Measurements from ENCODE around the gene SORCS2.
A peak's percentile ranks its signal among the peaks of the same experiment; 100 is the strongest.

The SORCS2 gene

DNA sequence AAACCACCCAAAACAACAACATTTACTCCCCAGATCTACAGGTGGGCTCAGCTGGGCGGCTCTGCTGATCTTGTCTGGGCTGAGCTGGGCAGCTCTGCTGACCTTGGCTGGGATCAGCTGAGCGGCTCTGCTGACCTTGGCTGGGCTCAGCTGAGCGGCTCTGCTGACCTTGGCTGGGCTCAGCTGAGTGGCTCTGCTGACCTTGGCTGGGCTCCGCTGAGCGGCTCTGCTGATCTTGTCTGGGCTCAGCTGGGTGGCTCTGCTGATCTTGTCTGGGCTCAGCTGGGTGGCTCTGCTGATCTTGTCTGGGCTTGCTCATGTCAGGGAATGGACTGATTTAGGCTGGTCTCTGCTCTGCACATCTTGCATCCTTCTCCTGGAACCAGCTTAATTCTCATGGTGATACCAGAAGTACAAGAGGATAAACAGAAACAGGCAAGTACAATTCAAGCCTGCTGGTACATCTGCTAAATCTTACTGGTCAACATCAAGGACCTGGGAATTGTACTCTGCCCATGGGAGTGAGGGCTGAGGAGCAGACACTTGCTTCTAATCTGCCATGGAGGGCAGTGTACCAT is 490.9 kb downstream of the SORCS2 start:
- DNase-seq = no peak

GRCh38 chr4:7684294-7684693 is 492.0 kb downstream of the SORCS2 start:
- no peak for DNase-seq

- no peak for DNase-seq
Measured at GRCh38 chr4:7686070-7686870, 493.9 kb downstream of the SORCS2 start.

GRCh38 chr4:7687006-7687405 is 494.7 kb downstream of the SORCS2 start:
- DNase-seq = no peak

- DNase-seq = no peak
Measured at GRCh38 chr4:7687796-7688195, 495.5 kb downstream of the SORCS2 start.

DNA sequence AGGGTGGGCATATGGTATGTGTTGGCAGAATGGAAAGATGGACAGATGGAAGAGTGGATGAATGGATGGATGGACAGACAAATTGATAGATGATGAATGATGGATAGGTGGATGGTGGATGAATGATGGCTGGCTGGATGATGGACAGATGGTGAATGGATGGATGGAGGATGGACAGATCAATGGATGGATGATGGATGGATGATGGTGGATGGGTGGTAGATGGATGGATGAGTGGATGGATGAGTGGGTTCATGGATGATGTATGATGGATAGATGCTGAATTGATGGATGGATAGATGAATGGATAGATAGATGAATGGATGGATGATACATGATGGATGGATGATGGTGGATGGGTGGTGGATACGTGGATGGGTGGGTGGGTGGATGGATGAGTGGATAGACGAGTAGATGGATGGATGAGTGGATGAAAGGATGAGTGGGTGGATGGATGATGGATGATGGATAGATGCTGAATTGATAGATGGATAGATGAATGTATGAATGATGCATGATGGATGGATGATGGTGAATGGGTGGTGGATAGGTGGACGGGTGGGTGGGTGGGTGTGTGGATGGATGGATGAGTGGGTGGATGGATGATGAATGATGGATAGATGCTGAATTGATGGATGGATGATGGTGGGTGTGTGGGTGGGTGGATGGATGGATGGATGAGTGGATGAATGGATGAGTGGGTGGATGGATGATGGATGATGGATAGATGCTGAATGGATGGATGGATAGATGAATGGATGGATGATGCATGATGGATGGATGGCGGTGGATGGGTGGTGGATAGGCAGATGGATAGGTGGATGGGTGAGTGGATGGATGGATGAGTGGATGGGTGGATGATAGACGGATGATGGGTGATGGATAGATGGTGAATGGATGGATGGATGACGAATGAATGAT is 497.7 kb downstream of the SORCS2 start:
- no peak for DNase-seq

GRCh38 chr4:7691061-7691460 is 498.7 kb downstream of the SORCS2 start:
- no peak for DNase-seq

DNA sequence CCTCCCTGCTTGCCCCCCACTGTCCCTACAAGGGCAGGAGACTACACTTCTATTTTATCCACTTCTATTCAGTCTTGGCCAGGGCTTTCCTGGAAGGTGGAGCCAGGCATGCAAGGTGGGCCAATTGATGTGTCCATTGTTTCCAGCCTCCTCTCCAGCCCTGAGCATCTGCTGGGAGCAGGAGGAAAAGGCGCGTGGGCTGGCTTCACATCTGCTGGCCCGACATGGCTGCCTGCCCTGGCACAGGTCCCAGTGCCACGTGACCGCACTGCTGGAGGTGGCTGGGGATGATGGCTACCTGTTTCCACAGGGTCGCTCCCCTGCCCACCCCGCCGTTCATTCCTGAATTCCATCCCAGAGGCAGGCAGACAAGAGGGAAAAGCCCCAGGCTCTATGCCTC is 499.6 kb downstream of the SORCS2 start:
- DNase-seq = no peak

DNA sequence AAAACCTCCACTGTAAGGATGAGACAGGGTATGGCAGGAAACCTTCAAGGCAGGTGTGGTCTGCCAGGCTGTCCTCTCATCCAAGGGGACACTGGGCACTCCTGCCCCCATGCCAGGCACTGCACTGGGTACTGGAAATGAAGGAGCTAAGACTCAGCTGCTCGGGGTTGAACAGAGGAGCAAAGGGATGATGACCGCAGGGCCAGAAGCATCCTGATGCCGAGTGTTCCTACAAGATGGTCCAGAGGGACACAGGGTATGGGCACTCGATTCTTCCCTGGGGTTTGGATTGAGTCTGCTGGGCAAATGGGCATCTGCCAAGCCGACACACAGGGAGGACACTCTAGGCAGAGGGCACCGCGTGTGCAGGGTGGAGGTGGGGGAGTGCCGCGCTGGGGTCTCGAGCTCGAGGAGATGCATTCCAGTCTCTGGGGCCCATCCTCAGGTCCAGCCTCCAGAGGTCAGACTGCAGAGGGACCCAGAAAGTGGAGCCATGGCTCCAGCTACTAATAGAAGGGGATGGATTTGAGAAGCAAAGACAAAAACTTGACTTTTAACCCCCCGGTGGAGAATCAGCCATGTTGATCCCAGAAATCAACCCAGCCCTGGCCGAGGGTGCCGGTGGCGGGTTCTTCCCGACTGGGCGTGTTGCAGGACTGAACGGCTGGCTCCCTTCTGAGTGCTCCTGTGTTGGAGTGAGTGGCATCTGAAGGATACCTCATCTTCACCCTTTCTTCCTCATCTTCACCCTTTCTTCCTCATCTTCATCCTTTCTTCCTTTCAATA is 500.3 kb downstream of the SORCS2 start:
- DNase-seq = no peak

- no peak for DNase-seq
Measured at GRCh38 chr4:7693237-7693608, 500.9 kb downstream of the SORCS2 start.

- DNase-seq = no peak
Measured at GRCh38 chr4:7693711-7694110, 501.4 kb downstream of the SORCS2 start.

DNA sequence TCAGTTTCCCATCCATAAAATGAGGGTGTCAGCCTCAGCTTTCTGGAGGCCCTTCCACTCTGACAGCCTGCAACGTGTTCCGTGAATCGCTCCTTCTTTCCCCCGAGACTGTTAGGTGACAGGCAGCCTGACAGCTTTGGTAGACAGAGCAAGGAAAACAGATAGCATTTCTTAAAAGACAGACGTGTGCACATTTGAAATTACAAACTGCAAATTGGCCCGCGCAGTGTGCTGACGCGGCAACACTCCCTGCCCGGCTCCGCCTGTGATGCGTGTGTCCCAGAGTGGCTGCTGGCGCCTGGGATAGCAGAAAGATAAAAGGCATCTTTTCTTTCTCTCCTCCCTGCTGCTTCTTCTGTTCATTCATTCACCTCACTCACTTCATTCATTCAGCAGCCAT is 502.0 kb downstream of the SORCS2 start:
- no peak for DNase-seq

DNA sequence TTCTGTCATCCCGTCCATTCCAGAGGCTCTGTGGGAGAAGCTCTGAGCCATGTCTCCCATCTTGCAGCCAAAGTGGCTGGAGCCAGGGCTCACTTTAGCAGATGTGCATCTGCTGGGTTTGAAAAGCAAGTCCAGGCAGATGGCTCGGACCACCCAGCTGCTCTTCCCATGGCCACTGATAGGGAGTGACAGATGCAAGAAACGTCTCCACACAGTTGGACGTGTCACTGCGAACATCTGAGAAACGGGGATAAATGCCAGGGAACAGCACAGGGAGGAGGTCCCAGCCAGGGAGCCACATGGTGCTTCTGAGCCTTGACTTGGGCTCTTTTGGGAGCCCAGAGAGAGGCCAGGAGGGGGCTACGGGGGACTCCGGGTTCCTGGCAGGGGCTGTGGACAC is 505.0 kb downstream of the SORCS2 start:
- no peak for DNase-seq

GRCh38 chr4:7697821-7698220 is 505.5 kb downstream of the SORCS2 start:
- no peak for DNase-seq

- DNase-seq = no peak
Measured at GRCh38 chr4:7698584-7698983, 506.2 kb downstream of the SORCS2 start.

DNA sequence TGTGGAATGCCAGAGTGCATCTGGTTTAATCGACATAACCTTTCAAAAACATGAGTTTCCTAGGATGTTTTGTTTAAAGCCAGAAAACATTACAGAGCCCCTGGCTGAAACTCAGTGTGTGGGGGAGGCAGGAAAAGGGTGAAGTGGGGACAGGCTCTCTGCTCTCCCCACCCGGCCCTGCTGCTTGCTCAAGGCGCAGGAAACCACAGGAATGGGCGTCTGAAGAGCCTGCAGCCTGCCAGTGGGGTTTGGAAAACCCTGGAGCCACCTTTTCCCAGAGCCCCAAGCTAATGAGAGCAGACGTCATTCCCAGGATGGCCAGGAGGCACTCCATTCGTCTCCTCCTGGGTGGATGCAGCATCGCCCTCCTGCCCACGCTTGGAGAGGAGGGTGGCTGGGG is 506.7 kb downstream of the SORCS2 start:
- peak in 1 of 2 experiments; percentile 34 for DNase-seq

DNA sequence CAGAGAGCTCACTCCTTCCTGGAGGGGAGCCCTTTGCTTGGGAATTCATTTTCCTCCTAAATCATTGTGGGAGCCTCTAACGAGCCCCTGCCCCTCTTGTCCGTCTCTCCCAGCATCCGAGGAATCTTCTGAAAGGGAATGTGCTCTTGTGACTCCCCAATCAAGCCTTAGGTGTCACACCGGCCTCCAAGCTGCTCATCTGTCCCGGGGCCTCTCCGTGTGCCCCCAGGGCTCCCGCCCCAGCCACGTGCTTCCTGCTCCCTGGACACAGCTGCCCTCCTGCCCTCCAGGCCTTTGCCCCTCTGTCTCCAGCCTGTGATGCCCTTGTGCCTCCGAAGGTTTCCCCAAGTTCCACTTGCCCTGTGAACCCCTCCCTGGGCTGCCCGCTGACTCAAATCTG is 507.5 kb downstream of the SORCS2 start:
- no peak for DNase-seq

DNA sequence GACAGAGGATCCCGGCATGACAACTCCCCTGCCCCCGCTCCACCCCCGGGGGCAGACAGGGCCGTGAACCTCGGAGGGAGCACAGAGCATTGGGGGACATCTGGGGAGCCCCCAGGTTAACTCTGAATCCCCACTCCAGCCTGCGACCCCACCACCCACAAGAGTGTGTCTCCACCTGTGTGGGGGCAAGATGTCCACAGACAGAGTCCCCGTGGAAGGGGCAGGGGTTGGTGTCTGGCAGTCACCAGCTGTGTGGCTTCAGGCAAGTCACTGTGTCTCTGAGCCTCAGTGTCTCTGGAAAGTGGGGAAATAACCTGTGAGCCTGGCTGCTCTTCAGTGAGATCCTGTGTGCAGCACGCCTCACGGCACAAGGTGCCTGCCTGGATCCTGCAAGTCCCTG is 508.3 kb downstream of the SORCS2 start:
- DNase-seq = no peak

GRCh38 chr4:7701866-7702649 is 509.7 kb downstream of the SORCS2 start:
- no peak for DNase-seq

DNA sequence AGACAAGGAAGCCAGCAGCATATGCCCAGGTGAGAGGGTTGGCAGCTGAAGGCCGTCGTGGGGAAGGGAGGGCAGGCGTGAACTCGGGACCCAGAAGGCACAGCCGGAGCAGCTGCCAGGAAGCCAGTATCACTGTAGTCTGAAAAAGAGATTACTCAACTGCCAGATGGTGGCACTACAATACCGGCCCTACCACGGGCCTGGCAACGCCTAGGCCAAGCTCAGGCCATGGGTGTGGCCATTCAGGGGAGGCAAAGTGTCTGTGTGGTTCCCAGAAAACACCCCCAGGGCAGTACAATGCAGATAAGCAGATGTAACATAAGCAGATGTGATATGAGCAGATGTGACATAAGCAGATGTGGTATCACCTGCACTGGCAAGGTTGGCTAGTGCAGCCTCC is 511.4 kb downstream of the SORCS2 start:
- no peak for DNase-seq

- no peak for DNase-seq
Measured at GRCh38 chr4:7704091-7704490, 511.8 kb downstream of the SORCS2 start.

DNA sequence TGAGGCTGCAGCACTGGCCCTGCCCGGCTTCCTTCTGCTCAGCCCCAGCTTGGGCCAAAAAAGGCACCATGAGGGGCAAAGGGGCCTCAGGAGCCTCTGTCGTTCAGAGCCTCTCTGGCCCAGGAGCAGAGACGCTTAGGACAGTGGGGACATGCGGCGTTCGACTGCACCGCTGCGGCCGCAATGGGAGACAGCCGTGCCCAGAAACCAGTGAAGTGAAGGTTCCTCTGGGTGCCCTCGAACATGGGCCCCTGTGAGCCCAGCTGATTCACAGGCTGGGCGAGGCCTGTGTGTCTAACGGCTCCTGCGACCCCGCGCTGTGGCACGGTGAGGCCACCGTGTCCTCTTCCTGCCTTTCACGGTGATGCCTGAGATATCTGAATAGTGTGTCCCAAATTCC is 512.3 kb downstream of the SORCS2 start:
- DNase-seq = no peak
